Stimulated activated naive CD8-positive, alpha-beta T cell treated with anti-CD3 and anti-CD28 coated beads, Interleukin-15, amount 100 ng/mL, for 72 hours (primary cell): ENCODE measurements around the gene NEK11.
"Not testable (repeated sequence)": the region's sequence is repeated elsewhere in the genome, so short reads cannot be mapped to it uniquely, and the experiment has no call there.

Experiments used
- ATAC-seq: fragments of 150-1000 bp; cut with Tn5 transposase; 2 replicates; pipeline ENCODE4 v1.10.0; 2021; ENCODE audit warnings: mild to moderate bottlenecking, moderate library complexity
- DNase-seq, 2 donors: peaks; one replicate each; pipeline ENCODE4 v3.0.0; 2021 to 2022
- H3K27ac Mint-ChIP-seq, 2 donors: one replicate each; pipeline ENCODE4 v1.8.0; 2022; ENCODE audit warnings: mild to moderate bottlenecking in 2 of 2, mixed read lengths in 2 of 2, moderate library complexity in 2 of 2
- H3K27me3 Mint-ChIP-seq: one replicate; pipeline ENCODE4 v1.8.0; 2022; ENCODE audit warnings: mixed read lengths
- H3K4me1 Mint-ChIP-seq: one replicate; pipeline ENCODE4 v1.8.0; 2022; ENCODE audit warnings: mild to moderate bottlenecking, mixed read lengths
- H3K4me3 Mint-ChIP-seq, 2 donors: one replicate each; pipeline ENCODE4 v1.8.0; 2022; ENCODE audit warnings: mild to moderate bottlenecking in 2 of 2, mixed read lengths in 2 of 2, moderate library complexity in 1 of 2
- H3K9me3 Mint-ChIP-seq, 2 donors: one replicate each; pipeline ENCODE4 v1.8.0; 2022; ENCODE audit warnings: mixed read lengths in 2 of 2

The NEK11 gene

GRCh38 chr3:131324923-131325322 lies 298.2 kb downstream of the NEK11 start:
- no peaks in the 10 kb centered on the region for H3K27me3 Mint-ChIP-seq
- DNase-seq = no peak

DNA sequence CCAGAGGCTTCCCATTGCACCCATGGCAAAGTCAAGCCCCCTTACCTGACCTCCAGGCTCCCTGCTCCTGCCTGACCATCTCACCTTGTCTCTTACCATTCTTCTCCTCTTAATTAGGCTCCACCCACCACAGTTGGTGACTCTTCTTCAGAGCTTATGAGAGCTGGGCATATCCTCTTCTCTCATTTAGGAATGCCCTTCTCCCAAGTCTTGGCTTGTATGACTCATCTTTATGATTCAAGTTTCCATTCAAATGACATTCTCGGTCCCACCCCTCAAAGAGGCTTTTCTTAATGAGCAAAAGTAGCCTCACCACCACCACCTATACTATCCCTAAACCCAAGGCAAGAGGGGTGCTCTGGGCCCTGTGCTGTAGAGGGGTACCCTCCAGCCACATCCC lies 299.6 kb downstream of the NEK11 start:
- H3K27ac Mint-ChIP-seq = no peak overlapping the region

More at GRCh38 chr3:131324923-131325322, 298.2 kb downstream of the NEK11 start:
- no peak for ATAC-seq
- Mint-ChIP-seq H3K4me1 (no peaks in the 10 kb centered on the region), H3K9me3 (no peaks in the 10 kb centered on the region), H3K27ac (no peak overlapping the region), H3K4me3 (no peak overlapping the region)

DNA sequence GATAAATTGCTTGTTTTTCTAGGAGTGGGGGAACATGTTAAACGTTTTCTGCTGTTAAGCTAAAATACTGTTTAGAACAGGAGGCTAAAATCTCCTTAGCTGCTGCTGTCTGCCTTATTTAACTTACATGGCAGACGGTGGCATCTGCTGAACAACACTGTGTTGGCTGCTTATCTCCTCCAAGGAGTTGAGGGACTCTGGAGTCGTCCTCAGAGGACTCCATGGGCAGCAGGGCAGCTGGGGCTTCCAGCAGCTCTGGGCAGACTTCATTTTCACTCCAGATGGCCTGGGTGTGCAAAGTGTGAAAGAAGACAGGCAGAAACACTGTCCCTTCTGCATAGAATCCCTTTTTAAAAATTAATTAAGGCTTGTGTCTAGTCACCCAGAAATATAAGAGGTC lies 302.0 kb downstream of the NEK11 start:
- no peak for DNase-seq
- no peaks in the 10 kb centered on the region for H3K4me1 Mint-ChIP-seq
- H3K4me3 Mint-ChIP-seq = no peak overlapping the region
- H3K27ac Mint-ChIP-seq = no peak overlapping the region
- H3K27me3 Mint-ChIP-seq = no peaks in the 10 kb centered on the region
- peaks cover 4 to 6% of the 10 kb centered on the region in 2 donors for H3K9me3 Mint-ChIP-seq
- no peak for ATAC-seq

More for the DNA sequence above, 299.6 kb downstream of the NEK11 start:
- no peak overlapping the region for H3K4me3 Mint-ChIP-seq
- no peaks in the 10 kb centered on the region for H3K4me1 Mint-ChIP-seq
- H3K9me3 Mint-ChIP-seq = no peaks in the 10 kb centered on the region
- H3K27me3 Mint-ChIP-seq = no peaks in the 10 kb centered on the region
- ATAC-seq (no peak), DNase-seq (no peak)

DNA sequence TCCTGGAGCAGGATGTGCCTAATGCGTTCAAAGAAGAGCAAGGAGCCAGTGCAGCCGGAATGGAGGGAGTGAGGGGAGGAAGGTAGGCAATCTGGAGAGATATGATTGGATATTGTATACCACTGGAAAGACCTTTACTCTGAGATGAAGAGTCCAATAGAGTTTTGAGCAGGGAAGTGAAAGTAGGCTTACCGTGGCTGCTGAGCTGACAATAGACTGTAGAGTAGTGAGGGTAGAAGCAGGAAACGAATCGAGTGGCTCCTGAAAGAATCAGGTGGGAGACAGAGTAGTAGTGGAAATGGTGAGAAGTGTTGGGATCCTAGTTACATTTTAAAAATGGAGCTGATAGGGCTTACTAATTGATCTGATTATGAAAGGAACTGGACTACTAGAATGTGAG lies 303.1 kb downstream of the NEK11 start:
- peaks cover 4 to 6% of the 10 kb centered on the region in 2 donors for H3K9me3 Mint-ChIP-seq
- no peaks in the 10 kb centered on the region for H3K4me1 Mint-ChIP-seq
- H3K27ac Mint-ChIP-seq = no peak overlapping the region
- DNase-seq = no peak
- H3K27me3 Mint-ChIP-seq = no peaks in the 10 kb centered on the region
- ATAC-seq = no peak
- no peak overlapping the region for H3K4me3 Mint-ChIP-seq

GRCh38 chr3:131331456-131332085 lies 304.9 kb downstream of the NEK11 start:
- H3K27me3 Mint-ChIP-seq, H3K9me3 Mint-ChIP-seq, H3K27ac Mint-ChIP-seq, H3K4me1 Mint-ChIP-seq, ATAC-seq, DNase-seq, H3K4me3 Mint-ChIP-seq: not testable (repeated sequence)

DNA sequence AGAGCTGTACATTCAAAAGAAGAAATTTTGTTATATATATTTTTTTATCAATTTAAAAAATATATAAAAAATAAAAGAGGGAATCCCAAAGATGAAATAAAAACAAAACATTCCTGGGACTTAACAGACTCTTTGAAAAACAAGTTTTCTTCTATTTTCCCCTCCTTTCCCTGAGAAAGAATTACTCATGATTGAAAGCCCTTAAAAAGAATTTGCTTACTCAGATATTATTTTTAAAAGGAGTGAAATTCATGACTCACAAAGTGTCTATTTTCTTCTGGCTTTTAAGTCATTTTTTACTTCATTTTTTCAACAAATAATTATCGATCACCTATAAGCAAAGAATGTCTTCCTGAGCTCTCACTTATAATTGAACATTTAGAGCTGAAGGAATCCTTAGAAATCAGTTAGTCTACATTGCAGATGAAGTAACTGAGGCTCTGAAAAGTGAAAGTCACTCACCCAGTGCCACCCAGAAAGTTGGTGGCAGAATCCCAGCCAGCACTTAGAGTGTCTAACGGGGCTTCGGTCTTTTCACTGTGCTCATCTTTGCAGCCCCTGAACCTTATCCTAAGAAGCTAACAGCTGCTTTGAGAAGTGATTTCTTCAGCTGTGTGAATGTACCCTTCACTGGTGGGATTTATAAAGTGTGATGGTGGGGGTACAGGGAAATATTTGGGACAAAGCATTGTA lies 312.4 kb downstream of the NEK11 start:
- Mint-ChIP-seq H3K9me3 (peaks cover 2 to 9% of the 10 kb centered on the region in 2 donors), H3K27ac (no peak overlapping the region), H3K27me3 (no peaks in the 10 kb centered on the region), H3K4me1 (no peaks in the 10 kb centered on the region), H3K4me3 (no peak overlapping the region)
- ATAC-seq = no peak
- no peak for DNase-seq

- ATAC-seq (no peak), DNase-seq (no peak)
- no peaks in the 10 kb centered on the region for H3K4me1 Mint-ChIP-seq
- peaks cover 9 to 15% of the 10 kb centered on the region in 2 donors for H3K9me3 Mint-ChIP-seq
- no peak overlapping the region for H3K4me3 Mint-ChIP-seq
- H3K27me3 Mint-ChIP-seq = no peaks in the 10 kb centered on the region
- no peak overlapping the region for H3K27ac Mint-ChIP-seq
Observed at GRCh38 chr3:131341761-131342160, 315.1 kb downstream of the NEK11 start.

DNA sequence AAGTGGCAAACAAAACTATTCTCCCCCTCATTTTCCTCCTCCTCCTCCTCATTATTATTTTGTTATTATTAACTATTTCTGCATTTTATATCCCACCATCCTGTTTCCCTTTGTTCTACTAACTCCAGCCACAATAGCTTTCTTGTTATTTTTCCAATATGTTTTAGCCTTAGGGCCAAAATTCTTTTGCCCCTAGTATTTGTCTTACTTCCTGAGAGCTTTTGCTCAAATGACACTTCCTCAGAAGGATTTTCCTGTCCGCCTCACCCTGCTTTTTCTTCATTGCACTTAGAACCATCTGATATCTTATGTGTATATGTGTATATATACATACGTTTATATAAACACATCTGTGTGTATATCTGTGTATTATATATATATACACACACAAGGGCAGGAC lies 322.2 kb downstream of the NEK11 start:
- ATAC-seq (no peak), DNase-seq (no peak)
- no peaks in the 10 kb centered on the region for H3K4me1 Mint-ChIP-seq
- no peaks in the 10 kb centered on the region for H3K27me3 Mint-ChIP-seq
- H3K4me3 Mint-ChIP-seq = no peak overlapping the region
- H3K9me3 Mint-ChIP-seq = peaks cover 7 to 8% of the 10 kb centered on the region in 2 donors
- peak overlapping the region in 1 of 2 donors; percentile 6 for H3K27ac Mint-ChIP-seq

- no peak for DNase-seq
Observed at GRCh38 chr3:131349454-131349853, 322.8 kb downstream of the NEK11 start.

DNA sequence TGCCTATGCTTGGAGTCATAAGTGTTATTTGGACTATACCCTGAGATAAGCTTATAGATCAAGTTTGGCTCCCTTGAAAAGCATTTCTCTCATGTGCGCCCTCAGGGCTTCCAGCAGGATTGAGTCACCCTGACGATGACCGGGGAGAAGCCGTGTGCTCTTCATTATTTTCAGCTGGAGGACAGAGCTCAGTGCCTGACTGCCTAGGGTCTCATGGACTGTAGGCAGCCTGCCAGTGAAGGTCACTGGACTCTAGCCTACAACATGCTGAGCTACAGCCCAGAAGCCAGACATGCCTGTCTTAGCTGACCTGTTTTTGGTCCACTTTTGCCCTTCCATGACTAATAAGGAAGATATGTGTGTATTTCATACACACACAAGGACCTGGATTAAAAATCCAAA lies 323.3 kb downstream of the NEK11 start:
- DNase-seq (no peak), ATAC-seq (no peak)
- no peaks in the 10 kb centered on the region for H3K27me3 Mint-ChIP-seq
- no peaks in the 10 kb centered on the region for H3K4me1 Mint-ChIP-seq
- H3K27ac Mint-ChIP-seq = no peak overlapping the region
- no peaks in the 10 kb centered on the region for H3K9me3 Mint-ChIP-seq
- no peak overlapping the region for H3K4me3 Mint-ChIP-seq

More at GRCh38 chr3:131349454-131349853, 322.8 kb downstream of the NEK11 start:
- no peaks in the 10 kb centered on the region for H3K4me1 Mint-ChIP-seq
- ATAC-seq = no peak
- H3K27ac Mint-ChIP-seq = no peak overlapping the region
- no peaks in the 10 kb centered on the region for H3K27me3 Mint-ChIP-seq
- H3K9me3 Mint-ChIP-seq = peaks cover 2 to 3% of the 10 kb centered on the region in 2 donors
- H3K4me3 Mint-ChIP-seq = no peak overlapping the region

DNA sequence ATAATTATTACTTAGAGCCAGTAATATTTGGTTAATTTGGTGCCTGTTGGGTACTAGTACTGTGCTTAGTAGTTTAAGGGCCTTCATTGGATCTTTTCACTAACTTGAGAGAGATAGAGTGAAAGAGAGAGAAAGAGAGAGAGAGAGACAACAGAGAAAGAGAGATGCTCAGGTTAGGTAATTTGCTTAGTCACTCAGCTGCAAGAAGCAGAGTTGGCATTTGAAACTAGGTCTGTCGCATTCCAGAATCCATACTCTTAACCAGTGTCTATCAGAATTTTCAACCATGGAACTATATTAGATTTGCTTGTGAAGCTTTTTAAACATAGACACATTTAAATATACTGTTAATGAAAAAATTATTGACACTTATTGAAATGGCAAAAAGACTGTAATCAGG lies 323.8 kb downstream of the NEK11 start:
- no peaks in the 10 kb centered on the region for H3K27me3 Mint-ChIP-seq
- no peak overlapping the region for H3K4me3 Mint-ChIP-seq

GRCh38 chr3:131353016-131353877 lies 326.6 kb downstream of the NEK11 start:
- Mint-ChIP-seq H3K27me3 (peaks cover 9% of the 10 kb centered on the region), H3K4me3 (no peak overlapping the region), H3K27ac (peak overlapping the region in 1 of 2 donors; percentile 6), H3K4me1 (no peaks in the 10 kb centered on the region), H3K9me3 (no peaks in the 10 kb centered on the region)
- DNase-seq (no peak), ATAC-seq (no peak)

More for the DNA sequence above, 323.8 kb downstream of the NEK11 start:
- ATAC-seq = no peak
- Mint-ChIP-seq H3K4me1 (no peaks in the 10 kb centered on the region), H3K9me3 (no peaks in the 10 kb centered on the region), H3K27ac (no peak overlapping the region)
- DNase-seq = no peak

DNA sequence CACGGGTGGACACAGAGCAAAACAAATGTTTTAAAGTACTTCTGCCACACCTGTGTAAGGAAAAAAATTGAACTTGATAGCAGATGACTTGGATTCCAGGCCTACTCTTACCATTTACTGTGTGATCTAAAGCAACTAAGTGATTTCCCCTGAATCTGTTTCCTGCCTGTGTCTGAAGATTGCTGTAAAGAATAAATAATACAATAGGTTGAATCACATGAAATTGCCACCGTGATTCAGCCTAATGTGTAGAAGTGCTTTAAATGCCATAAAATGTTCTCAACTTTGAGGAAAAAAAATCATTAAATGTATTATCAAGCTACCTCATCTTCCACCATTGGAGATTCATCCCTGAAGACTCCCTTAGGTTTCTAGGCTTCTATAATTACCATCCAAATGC lies 327.3 kb downstream of the NEK11 start:
- no peak overlapping the region for H3K4me3 Mint-ChIP-seq
- H3K27me3 Mint-ChIP-seq = peaks cover 9% of the 10 kb centered on the region
- no peak overlapping the region for H3K27ac Mint-ChIP-seq
- ATAC-seq (no peak), DNase-seq (no peak)
- no peaks in the 10 kb centered on the region for H3K4me1 Mint-ChIP-seq
- no peaks in the 10 kb centered on the region for H3K9me3 Mint-ChIP-seq

DNA sequence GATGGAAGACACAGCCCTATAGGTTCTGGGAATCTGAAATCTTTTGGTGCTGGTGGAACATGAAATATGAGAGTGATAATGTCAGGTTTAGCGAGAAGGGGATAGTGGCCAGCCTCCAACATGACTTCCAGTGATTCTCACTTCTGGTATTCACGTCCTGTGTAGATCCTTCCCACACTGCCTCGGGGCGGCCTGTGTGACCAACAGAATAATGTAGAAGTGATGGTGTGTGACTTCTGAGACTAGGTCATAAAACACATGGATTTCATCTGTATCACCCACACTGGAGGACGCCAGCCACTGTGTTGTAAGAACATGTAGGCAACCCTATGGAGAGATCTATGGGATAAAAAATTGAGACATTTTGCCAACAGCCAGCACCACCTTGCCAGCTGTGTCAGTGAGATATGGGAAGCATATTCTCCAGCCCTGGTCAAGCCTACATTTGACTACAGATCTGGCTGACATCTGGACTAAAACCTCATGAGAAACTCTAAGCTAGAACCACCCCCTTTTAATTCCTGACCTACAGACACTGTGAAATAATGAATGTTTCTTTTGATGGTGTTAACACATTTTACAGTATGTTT lies 329.4 kb downstream of the NEK11 start:
- peaks cover 3% of the 10 kb centered on the region for H3K4me1 Mint-ChIP-seq
- H3K9me3 Mint-ChIP-seq = no peaks in the 10 kb centered on the region
- no peak overlapping the region for H3K4me3 Mint-ChIP-seq
- ATAC-seq (peak; percentile 15), DNase-seq (no peak)
- peaks cover 29% of the 10 kb centered on the region for H3K27me3 Mint-ChIP-seq
- no peak overlapping the region for H3K27ac Mint-ChIP-seq

DNA sequence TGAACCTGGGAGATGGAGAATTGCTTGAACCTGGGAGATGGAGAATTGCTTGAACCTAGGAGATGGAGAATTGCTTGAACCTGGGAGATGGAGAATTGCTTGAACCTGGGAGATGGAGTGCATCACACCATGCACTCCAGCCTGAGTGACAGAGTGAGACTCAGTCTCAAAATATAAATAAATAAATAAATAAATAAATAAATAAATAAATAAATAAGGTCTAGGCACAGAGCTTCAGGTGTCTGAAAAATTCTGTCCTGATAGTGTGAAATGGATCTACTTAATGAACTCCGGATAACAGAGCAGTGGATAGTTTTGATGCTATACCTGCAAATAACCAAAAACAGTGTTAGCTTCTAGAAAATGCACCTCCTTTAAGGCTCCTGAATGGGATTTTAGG lies 330.6 kb downstream of the NEK11 start:
- H3K9me3 Mint-ChIP-seq = no peaks in the 10 kb centered on the region
- H3K27me3 Mint-ChIP-seq = peaks cover 40% of the 10 kb centered on the region
- H3K4me3 Mint-ChIP-seq = no peak overlapping the region
- ATAC-seq = no peak
- peaks cover 15% of the 10 kb centered on the region for H3K4me1 Mint-ChIP-seq
- no peak overlapping the region for H3K27ac Mint-ChIP-seq
- DNase-seq = no peak
